IMR-90 (cell line): ENCODE measurements around the gene VPS54. TPM values are rescaled to one million over a fixed set of nuclear protein-coding genes. Genes with fewer than 3 reads are reported as not detected.

Experiments used
- ATAC-seq: fragments of 200-7000 bp; cut with Tn5 transposase; 2 replicates; pipeline ENCODE4 v1.9.1; 2020; ENCODE audit warnings: low read depth, mild to moderate bottlenecking, moderate library complexity
- BruUV-seq: library from RNA; stranded (reverse); fragments of 400-500 nt; replicated peaks from 2 replicates; lab custom pipeline; 2021; lab: Mats Ljungman, UMichigan
- CTCF ChIA-PET: fragments of 300-600 bp; formaldehyde crosslinking; extraction: SDS; loops from one replicate; lab custom pipeline; 2021; ENCODE audit warnings: antibody characterized with exemption; lab: Yijun Ruan, JAX
- POLR2A ChIA-PET: fragments of 300-600 bp; sonication (Branson Sonifier 250); formaldehyde crosslinking; loops from one replicate; lab custom pipeline; 2022; ENCODE audit warnings: antibody characterized with exemption; ENCODE audit not compliant: unreplicated experiment; lab: Charles Lee
- DNase-seq: peaks from one replicate; pipeline ENCODE4 v3.0.0; 2013
- H2AFZ ChIP-seq: replicated peaks from 2 replicates; pipeline ENCODE3; 2013; ENCODE audit warnings: low read length, mild to moderate bottlenecking; ENCODE audit not compliant: poor library complexity
- H2AK5ac ChIP-seq: 2 replicates; pipeline ENCODE4 v1.6.1; 2013; ENCODE audit warnings: low read depth, low read length, inconsistent platforms
- H2AK9ac ChIP-seq: replicated peaks from 2 replicates; pipeline ENCODE3; 2013; ENCODE audit warnings: mild to moderate bottlenecking, low read depth, low read length, moderate library complexity; ENCODE audit not compliant: poor library complexity
- H2BK120ac ChIP-seq: 2 replicates; pipeline ENCODE4 v1.6.1; 2013; ENCODE audit warnings: low read depth, low read length, inconsistent platforms
- H2BK15ac ChIP-seq: 3 replicates; pipeline ENCODE4 v1.6.1; 2013; ENCODE audit warnings: low read depth, low read length, inconsistent platforms
- H2BK20ac ChIP-seq: 2 replicates; pipeline ENCODE4 v1.6.1; 2013; ENCODE audit warnings: low read depth, mild to moderate bottlenecking, inconsistent platforms, low read length, moderate library complexity
- H2BK5ac ChIP-seq: 2 replicates; pipeline ENCODE4 v1.6.1; 2013; ENCODE audit warnings: mild to moderate bottlenecking, low read depth, low read length, inconsistent platforms; ENCODE audit not compliant: poor library complexity, severe bottlenecking
- H3K14ac ChIP-seq: replicated peaks from 2 replicates; pipeline ENCODE4 v1.6.1; 2013; ENCODE audit warnings: low read depth, low read length, inconsistent platforms
- H3K18ac ChIP-seq: 2 replicates; pipeline ENCODE4 v1.6.1; 2013; ENCODE audit warnings: low read depth, low read length, control low read depth
- H3K23ac ChIP-seq: 2 replicates; pipeline ENCODE4 v1.6.1; 2013; ENCODE audit warnings: low read depth, low read length, inconsistent platforms
- H3K27ac ChIP-seq: 2 replicates; pipeline ENCODE4 v1.5.1; 2013; ENCODE audit warnings: mild to moderate bottlenecking, control low read depth, low read length; ENCODE audit not compliant: insufficient read depth
- H3K27me3 ChIP-seq: 2 replicates; pipeline ENCODE4 v1.6.1; 2013; ENCODE audit warnings: low read length; ENCODE audit not compliant: control insufficient read depth, insufficient read depth
- H3K36me3 ChIP-seq: 2 replicates; pipeline ENCODE4 v1.6.1; 2013; ENCODE audit warnings: low read length, mixed read lengths; ENCODE audit not compliant: control insufficient read depth, insufficient read depth
- H3K4ac ChIP-seq: 2 replicates; pipeline ENCODE4 v1.6.1; 2013; ENCODE audit warnings: low read depth, low read length, inconsistent platforms
- H3K4me1 ChIP-seq: 2 replicates; pipeline ENCODE4 v1.6.1; 2013; ENCODE audit warnings: low read length, mixed read lengths; ENCODE audit not compliant: control insufficient read depth, insufficient read depth
- H3K4me2 ChIP-seq: 2 replicates; pipeline ENCODE4 v1.6.1; 2013; ENCODE audit warnings: low read depth, mild to moderate bottlenecking, control low read depth, low read length, moderate library complexity
- H3K4me3 ChIP-seq: 2 replicates; pipeline ENCODE4 v1.5.1; 2013; ENCODE audit warnings: low read depth, mild to moderate bottlenecking, control low read depth, low read length, moderate library complexity; ENCODE audit not compliant: insufficient read depth
- H3K56ac ChIP-seq: 2 replicates; pipeline ENCODE4 v1.6.1; 2013; ENCODE audit warnings: low read length, inconsistent platforms; ENCODE audit not compliant: insufficient read depth; ENCODE audit errors: extremely low read depth
- H3K79me1 ChIP-seq, 2 experiments: 2 replicates each; pipeline ENCODE4 v1.6.1; 2013; ENCODE audit warnings: low read length in 2 of 2, inconsistent platforms in 1 of 2, low read depth in 1 of 2
- H3K9ac ChIP-seq: 2 replicates; pipeline ENCODE4 v1.6.1; 2013; ENCODE audit warnings: low read depth, low read length, control low read depth
- H3K9me1 ChIP-seq: 2 replicates; pipeline ENCODE4 v1.6.1; 2013; ENCODE audit warnings: low read length, inconsistent platforms; ENCODE audit not compliant: insufficient read depth
- H3K9me3 ChIP-seq: 2 replicates; pipeline ENCODE4 v1.6.1; 2013; ENCODE audit warnings: low read length; ENCODE audit not compliant: control insufficient read depth, insufficient read depth
- H4K20me1 ChIP-seq: 2 replicates; pipeline ENCODE4 v1.6.1; 2013; ENCODE audit warnings: low read length, inconsistent platforms; ENCODE audit not compliant: insufficient read depth
- H4K5ac ChIP-seq: 2 replicates; pipeline ENCODE4 v1.6.1; 2013; ENCODE audit warnings: mild to moderate bottlenecking, low read depth, low read length, control low read depth
- H4K8ac ChIP-seq, 2 experiments: 2 replicates each; pipeline ENCODE4 v1.6.1; 2013; ENCODE audit warnings: low read depth in 2 of 2, low read length in 2 of 2, control low read depth in 1 of 2, inconsistent platforms in 1 of 2
- H4K91ac ChIP-seq: 2 replicates; pipeline ENCODE4 v1.6.1; 2013; ENCODE audit warnings: low read depth, low read length, inconsistent platforms; ENCODE audit not compliant: insufficient read depth
- BHLHE40 ChIP-seq: fragments of 150-350 bp; IDR thresholded peaks from 2 replicates; pipeline ENCODE4 v1.6.1; 2016; ENCODE audit warnings: mild to moderate bottlenecking, low read depth, low read length
- CEBPB ChIP-seq: IDR thresholded peaks from 2 replicates; pipeline ENCODE4 v1.6.1; 2012; ENCODE audit warnings: low read depth, low read length, improper control_type of control experiment
- CHD1 ChIP-seq: IDR thresholded peaks from 2 replicates; pipeline ENCODE4 v1.6.1; 2012; ENCODE audit warnings: low read depth, low read length, improper control_type of control experiment
- CTCF ChIP-seq: conservative IDR thresholded peaks from 2 replicates; pipeline ENCODE4 v1.5.1; 2012; ENCODE audit warnings: mild to moderate bottlenecking, low read depth, low read length, improper control_type of control experiment
- ELK1 ChIP-seq: fragments of 150-350 bp; IDR thresholded peaks from 2 replicates; pipeline ENCODE4 v1.6.1; 2016; ENCODE audit warnings: low read depth, mild to moderate bottlenecking, low read length, moderate library complexity, borderline replicate concordance
- FOS ChIP-seq: fragments of 150-350 bp; IDR thresholded peaks from 2 replicates; pipeline ENCODE4 v1.6.1; 2016; ENCODE audit warnings: low read depth, low read length
- MAFK ChIP-seq: IDR thresholded peaks from 2 replicates; pipeline ENCODE4 v1.6.1; 2012; ENCODE audit warnings: low read depth, low read length, improper control_type of control experiment
- MAZ ChIP-seq: IDR thresholded peaks from 2 replicates; pipeline ENCODE4 v1.6.1; 2012; ENCODE audit warnings: low read depth, mild to moderate bottlenecking, low read length, improper control_type of control experiment, moderate library complexity, borderline replicate concordance
- MXI1 ChIP-seq: IDR thresholded peaks from 2 replicates; pipeline ENCODE4 v1.6.1; 2012; ENCODE audit warnings: low read depth, mild to moderate bottlenecking, low read length, moderate library complexity, borderline replicate concordance
- NFE2L2 ChIP-seq: fragments of 150-350 bp; IDR thresholded peaks from 2 replicates; pipeline ENCODE4 v1.6.1; 2016; ENCODE audit warnings: low read depth, mild to moderate bottlenecking, low read length
- POLR2A ChIP-seq: IDR thresholded peaks from 2 replicates; pipeline ENCODE4 v1.6.1; 2012; ENCODE audit warnings: mild to moderate bottlenecking, low read depth, low read length
- RAD21 ChIP-seq: IDR thresholded peaks from 2 replicates; pipeline ENCODE4 v1.6.1; 2012; ENCODE audit warnings: low read length, improper control_type of control experiment
- RCOR1 ChIP-seq: IDR thresholded peaks from 2 replicates; pipeline ENCODE4 v1.6.1; 2012; ENCODE audit warnings: mild to moderate bottlenecking, low read length, improper control_type of control experiment; ENCODE audit not compliant: insufficient replicate concordance
- RFX5 ChIP-seq: IDR thresholded peaks from 2 replicates; pipeline ENCODE4 v1.8.0; 2012; ENCODE audit warnings: low read depth, mild to moderate bottlenecking, low read length, moderate library complexity
- SMC3 ChIP-seq: fragments of 150-350 bp; IDR thresholded peaks from 2 replicates; pipeline ENCODE4 v1.6.1; 2016; ENCODE audit warnings: low read depth, mild to moderate bottlenecking, antibody characterized with exemption, low read length, moderate library complexity
- USF2 ChIP-seq: fragments of 150-350 bp; IDR thresholded peaks from 2 replicates; pipeline ENCODE4 v1.6.1; 2017; ENCODE audit warnings: mild to moderate bottlenecking, antibody characterized with exemption, low read length, low read depth
- WGBS, 2 experiments: methylation state at CpG; one replicate each; pipeline versions ENCODE4 v1.1.5 to v1.1.7; 2013; ENCODE audit warnings: missing lambda C conversion rate in 2 of 2; ENCODE audit not compliant: insufficient read length in 1 of 2; ENCODE audit errors: extremely low coverage in 2 of 2; 5-methylcytosine and 5-hydroxymethylcytosine counted together
- dilution Hi-C: fragments of 300-500 bp; cut with HindIII; formaldehyde crosslinking; loops from one replicate; pipeline ENCODE4 v1.14.3; 2018; ENCODE audit warnings: low sequenced_read_pairs; ENCODE audit not compliant: unreplicated experiment
- in situ Hi-C: fragments of 300-500 bp; cut with MboI; formaldehyde crosslinking; loops from 3 replicates; pipeline ENCODE4 v1.14.3; 2019; ENCODE audit warnings: low sequenced_read_pairs, inconsistent platforms, mixed read lengths
- intact Hi-C: fragments of 100-400 bp; cut with micrococcal nuclease; formaldehyde crosslinking; loops from 2 replicates; pipeline ENCODE4 v1.10.0; 2022
- polyA plus RNA-seq, 3 experiments: library from polyadenylated mRNA; depleted of rRNA; stranded (reverse); fragments of >200 nt; gene quantifications; 2 replicates each; pipeline ENCODE4 v1.2.3, GENCODE V29; 2012; ENCODE audit warnings: low replicate concordance in 1 of 3
- total RNA-seq: library from RNA; depleted of rRNA; stranded (reverse); fragments of >200 nt; gene quantifications from 2 replicates; pipeline ENCODE4 v1.2.3, GENCODE V29; 2012

The VPS54 gene
- total and polyA plus RNA-seq, 2 of the 4 experiments (the other 2 are of a cell fraction) = 7.1 to 18.1 TPM

- intact Hi-C loops = no loop called here
- CTCF ChIA-PET = no interaction called here
- BruUV-seq = no TSS peak
Measured at GRCh38 chr2:63981702-63982103, 37.5 kb downstream of the VPS54 start.

More at GRCh38 chr2:63981702-63982103, 37.5 kb downstream of the VPS54 start:
- Histone ChIP-seq H2BK15ac (no peak overlapping the region), H3K4me2 (no peak overlapping the region), H3K27me3 (no peaks in the 10 kb centered on the region), H4K91ac (no peak overlapping the region), H3K23ac (no peak overlapping the region), H3K27ac (no peak overlapping the region), H3K18ac (no peak overlapping the region), H2BK5ac (no peak overlapping the region), H3K9me3 (no peaks in the 10 kb centered on the region), H2AK5ac (no peak overlapping the region), H3K9me1 (peaks cover 10% of the 10 kb centered on the region), H3K56ac (no peak overlapping the region), H3K4ac (no peak overlapping the region), H3K4me3 (no peak overlapping the region), H4K20me1 (peaks cover 6% of the 10 kb centered on the region; the same call in 1 of the 2 replicates), H3K36me3 (no peaks in the 10 kb centered on the region), H4K5ac (no peak overlapping the region), H4K8ac (no peak overlapping the region), H2AFZ (no peak overlapping the region), H2AK9ac (no peak overlapping the region), H3K9ac (no peak overlapping the region), H3K4me1 (no peaks in the 10 kb centered on the region), H2BK120ac (no peak overlapping the region), H2BK20ac (no peak overlapping the region), H3K14ac (no peak overlapping the region), H3K79me1 (peaks cover 14 to 24% of the 10 kb centered on the region in 2 experiments; a peak in 3 of 4 replicates)
- dilution Hi-C loops (no loop called here), in situ Hi-C loops (no loop called here)
- no CpG with 5 or more reads among the region's 3 CpGs for WGBS, 2 experiments
- ATAC-seq (no peak; the same call in 1 of the 2 replicates), DNase-seq (no peak)
- TF ChIP-seq CTCF (no peak), RFX5 (no peak), MXI1 (no peak), BHLHE40 (no peak), CHD1 (no peak), NFE2L2 (no peak), CEBPB (no peak), RCOR1 (no peak), POLR2A (no peak), USF2 (no peak), RAD21 (no peak), MAFK (no peak), MAZ (no peak), FOS (no peak), ELK1 (no peak), SMC3 (no peak)
- POLR2A ChIA-PET = no interaction called here
